ENCODE measurements around the gene AK5.
A peak's percentile ranks its signal among the peaks of the same experiment; 100 is the strongest.

AK5 gene

DNA sequence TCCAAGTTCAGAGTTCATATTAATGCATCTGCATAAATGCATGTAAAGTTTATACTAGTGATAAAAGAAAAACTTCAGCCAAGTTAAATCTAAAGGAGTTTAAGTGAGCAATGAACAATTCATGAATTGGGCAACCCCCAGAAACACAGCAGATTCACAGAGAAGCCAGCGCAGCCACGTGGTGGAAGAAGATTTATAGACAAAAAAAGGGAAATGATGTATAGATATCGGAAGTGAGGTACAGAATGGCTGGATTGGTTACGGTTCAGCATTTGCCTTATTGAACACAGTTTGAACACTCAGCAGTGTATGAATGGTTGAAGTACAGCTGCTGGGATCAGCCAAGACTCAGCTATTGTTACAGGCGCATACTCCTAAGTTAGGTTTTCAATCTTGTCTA lies 5.7 kb downstream of the AK5 start:
- DNase-seq, result no peak

DNA sequence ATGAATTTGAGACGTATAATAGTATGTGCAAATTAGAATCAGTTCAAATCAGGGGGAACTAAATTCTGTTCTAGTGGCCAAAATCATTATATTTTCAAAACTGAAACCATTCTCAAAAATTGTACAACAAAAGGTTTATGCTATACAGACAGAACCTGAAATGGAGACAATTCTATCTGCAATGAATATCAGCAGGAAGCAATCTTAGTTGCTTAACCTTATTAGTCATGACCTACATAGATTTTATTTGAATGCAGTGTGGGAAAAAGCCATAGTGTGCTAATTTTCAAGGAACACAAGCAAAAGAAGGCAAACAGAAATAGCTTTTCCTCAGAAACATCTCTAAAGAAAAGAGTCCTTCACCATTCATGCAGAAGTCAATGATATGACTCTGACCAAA lies 6.5 kb downstream of the AK5 start:
- DNase-seq, result no peak

DNA sequence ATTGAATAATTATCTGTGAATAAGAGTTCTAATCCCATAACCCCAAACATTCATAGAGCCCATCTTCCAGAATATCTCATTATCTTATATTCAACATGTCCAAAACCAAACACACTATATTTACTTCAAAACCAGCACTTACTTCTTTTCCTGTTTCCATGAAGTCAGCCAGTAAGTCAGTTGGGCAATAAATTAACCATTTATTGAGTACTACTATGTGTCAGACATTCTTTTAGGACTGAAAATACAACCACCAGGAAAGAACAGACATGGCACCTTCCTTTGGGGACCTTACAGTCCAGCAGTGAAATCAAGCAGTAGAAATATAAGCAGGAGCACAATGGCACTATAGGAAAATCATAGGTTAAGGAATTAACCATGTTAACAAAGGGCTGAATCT lies 8.8 kb downstream of the AK5 start:
- DNase-seq, result no peak

GRCh38 chr1:77292551-77292950 lies 10.7 kb downstream of the AK5 start:
- DNase-seq, result no peak

- no peak for DNase-seq
These were observed 18.7 kb downstream of the AK5 start for GRCh38 chr1:77300566-77300965.

DNA sequence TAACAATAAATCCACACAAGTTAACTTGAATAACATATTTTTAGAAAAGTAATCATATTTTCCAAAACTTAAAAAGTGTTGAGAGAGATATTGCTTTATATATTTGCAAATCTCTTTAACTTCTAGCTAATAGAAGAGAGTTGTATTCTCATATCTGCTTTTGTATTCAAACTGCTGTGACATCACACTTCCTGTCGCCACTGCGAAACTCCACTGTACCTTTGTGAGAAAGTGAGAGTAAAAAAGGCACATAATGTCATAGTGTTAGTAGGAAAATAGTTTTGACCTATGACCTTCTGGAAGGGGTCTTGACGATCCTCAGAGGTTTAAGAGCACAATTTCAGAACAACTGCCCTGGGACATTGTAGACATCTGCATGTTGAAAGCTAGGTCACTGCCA lies 21.6 kb downstream of the AK5 start:
- DNase-seq, result no peak

GRCh38 chr1:77308889-77309621 lies 27.2 kb downstream of the AK5 start:
- DNase-seq, result no peak

DNA sequence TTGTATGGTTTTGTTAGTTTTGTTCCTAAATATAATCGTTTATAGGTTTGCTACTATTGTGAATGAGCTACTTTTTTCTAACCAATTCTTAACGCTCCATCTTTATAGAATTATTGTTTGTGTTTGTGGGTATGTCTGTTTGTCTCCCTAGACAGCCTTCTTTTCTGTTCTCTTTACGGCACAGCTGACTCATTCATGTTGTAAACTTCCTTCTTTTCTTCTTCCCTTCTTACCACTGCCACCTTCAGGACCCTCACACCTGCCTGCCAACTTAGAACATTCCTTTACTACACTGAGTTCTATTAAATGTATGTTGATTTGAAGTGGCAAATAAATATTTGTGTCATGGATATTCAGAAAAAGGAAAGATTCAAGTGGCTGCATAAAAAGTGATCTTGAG lies 29.1 kb downstream of the AK5 start:
- DNase-seq, result no peak

DNA sequence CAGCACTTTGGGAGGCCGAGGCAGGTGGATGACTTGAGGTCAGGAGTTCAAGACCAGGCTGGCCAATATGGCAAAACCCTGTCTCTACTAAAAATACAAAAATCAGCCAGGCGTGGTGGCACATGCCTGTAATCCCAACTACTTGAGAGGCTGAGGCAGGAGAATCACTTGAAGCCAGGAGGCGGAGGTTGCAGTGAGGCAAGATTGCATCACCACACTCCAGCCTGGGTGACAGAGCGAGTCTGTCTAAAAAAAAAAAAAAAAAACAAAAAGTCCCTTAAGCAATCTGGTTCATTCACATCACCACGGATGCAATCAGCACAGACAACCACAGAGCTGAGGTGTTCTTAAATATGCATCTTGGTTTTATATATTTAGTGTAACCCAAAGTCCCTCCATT lies 30.5 kb downstream of the AK5 start:
- peak; percentile 48 to 49 for DNase-seq

DNA sequence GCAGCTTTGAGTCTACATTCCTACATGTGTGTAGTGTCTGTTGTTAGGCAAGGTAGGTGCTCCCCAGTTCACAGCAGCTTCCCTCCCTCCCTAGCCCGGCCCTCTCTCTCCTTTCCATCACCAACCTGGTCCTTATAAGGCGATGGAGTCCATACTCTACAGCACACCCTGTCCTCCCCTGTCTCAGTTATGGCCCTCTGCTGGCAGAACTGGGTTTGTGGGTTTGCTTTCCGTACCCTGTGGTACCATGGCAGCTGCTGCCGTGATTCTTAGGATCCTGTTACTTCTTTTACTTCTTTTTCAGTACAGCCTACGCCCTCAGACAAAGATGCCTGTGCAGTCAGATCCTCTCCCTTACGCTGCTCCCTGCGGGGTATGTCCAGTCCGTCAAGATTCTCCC lies 31.7 kb downstream of the AK5 start:
- DNase-seq, result peak; percentile 27 to 42

GRCh38 chr1:77316006-77316405 lies 34.2 kb downstream of the AK5 start:
- no peak for DNase-seq

- DNase-seq, result no peak
These were observed 35.1 kb downstream of the AK5 start for GRCh38 chr1:77316966-77317365.

DNA sequence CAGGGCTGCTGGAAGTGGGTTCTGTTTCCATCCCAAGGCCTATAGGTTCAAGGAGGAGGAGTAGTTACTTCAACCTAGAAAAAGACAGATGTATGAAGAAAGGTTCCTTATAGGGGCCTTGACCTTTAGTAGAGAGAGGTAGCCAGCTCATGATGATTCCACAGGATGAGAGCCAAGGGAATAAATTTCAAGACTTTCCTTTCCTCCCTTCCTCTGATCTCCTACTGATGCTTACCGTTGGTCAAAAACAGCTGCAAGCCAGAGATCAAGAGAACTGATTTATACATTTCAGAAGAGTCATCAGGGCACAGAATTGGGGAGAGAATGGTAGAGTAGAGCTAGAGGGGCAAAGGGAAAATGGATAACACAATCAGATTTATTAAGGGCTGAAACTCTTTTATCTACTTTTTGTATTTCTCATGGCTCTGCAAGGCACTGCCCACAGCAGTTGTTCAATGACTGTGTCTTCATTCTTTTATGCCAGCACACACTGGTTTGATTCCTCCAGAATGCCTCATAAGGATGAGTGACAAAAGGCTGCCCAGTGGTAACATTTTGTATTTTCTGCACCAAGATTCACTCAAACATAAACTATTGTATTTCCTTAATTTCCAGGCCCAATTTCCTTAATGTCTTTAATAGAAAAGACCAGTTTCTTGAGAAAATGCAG lies 37.4 kb downstream of the AK5 start:
- no peak for DNase-seq

- no peak for DNase-seq
These were observed 40.5 kb downstream of the AK5 start for GRCh38 chr1:77322061-77322900.

GRCh38 chr1:77333501-77333900 lies 51.7 kb downstream of the AK5 start:
- DNase-seq, result no peak

- no peak for DNase-seq
These were observed 54.9 kb downstream of the AK5 start for GRCh38 chr1:77336729-77337128.

DNA sequence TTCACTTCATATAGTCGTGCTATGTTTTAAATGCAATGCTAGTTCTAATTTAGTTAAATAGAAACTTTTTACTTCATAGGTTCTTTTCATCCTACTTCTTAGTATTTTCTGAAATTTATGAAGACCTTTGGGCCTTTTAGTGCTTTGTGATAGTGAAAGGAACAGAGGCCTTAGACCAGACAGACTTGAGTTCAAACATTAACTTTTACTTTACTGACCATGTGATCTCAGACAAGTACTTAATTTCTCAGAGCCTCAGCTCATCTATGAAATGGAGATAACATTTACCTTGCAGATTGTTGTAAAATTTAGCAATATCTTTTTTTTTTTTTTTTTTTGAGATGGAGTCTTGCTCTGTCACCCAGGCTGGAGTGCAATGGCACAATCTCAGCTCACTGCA lies 57.5 kb downstream of the AK5 start:
- no peak for DNase-seq

- DNase-seq, result no peak
These were observed 59.4 kb downstream of the AK5 start for GRCh38 chr1:77341195-77341594.

- DNase-seq, result no peak
These were observed 60.9 kb downstream of the AK5 start for GRCh38 chr1:77342745-77343144.

GRCh38 chr1:77347646-77348045 lies 65.8 kb downstream of the AK5 start:
- no peak for DNase-seq

DNA sequence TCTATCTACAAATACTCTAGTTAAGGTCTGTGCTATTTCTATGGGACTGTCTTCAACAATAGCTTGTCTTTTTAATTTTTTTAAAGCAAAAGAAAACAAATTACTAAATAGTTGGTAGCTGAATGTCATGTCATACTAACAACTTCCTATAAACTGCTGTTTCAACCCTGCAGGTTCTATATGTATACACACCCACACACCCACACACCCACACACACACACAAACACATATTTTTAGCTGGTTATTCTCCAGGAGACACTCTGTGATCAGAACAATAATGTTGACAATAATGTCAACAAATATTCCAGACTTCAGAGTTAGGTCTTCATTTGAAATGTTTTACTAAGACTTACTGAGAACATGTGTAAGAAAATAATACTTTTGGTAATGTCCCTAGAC lies 66.7 kb downstream of the AK5 start:
- DNase-seq, result peak; percentile 42 to 60

DNA sequence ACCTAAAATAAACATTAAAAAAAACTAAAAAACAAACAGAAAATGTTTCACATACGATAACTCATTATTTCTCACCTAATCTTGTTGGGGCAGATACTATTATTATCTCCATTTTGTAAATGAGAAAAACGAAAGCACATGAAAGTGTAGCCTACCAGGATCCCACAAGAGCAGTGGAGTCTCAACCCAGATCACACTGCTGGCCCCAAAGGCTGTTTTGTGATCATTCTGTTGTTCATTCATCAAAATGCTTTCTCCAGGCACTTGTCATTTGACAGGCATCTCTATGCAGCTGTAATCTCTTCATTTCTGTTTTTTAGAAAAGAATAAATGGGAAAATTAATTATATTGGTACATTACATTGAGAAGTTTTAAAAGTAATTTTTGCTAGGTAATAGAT lies 67.5 kb downstream of the AK5 start:
- DNase-seq, result no peak

DNA sequence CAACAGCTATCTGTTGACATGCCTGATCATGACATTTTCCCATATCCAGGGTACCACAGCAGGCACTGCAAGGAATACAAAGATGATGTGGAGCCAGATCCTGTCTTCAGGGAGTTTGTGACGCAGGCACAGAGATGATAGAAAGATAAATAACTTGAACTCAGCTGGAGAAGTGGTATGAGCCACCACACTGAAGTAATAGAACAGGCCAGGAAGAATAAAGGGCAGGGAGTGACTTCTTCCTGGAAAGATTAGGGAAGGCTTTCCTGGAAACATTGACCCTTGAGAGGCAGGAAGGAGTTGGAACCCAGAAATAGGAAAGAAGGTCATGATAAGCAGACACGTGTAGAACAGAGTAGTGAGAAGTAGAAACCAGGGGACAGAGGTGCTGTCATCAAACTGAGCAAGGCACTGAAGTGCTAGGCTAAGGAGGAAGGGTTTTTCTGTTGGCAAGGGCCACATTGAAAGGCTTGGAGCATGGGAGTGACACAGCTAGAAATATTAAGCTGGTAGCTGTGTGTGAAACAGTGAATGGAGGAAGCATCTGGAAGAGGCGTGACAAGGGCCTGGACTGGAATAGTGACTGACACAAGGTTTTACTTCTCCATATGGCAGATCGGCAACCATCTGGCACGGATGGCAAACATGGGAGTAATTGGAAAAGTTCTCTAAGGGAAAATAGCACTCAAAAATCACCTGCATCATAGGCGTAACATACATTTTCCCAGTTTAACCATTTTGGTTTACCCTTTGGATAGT lies 68.4 kb downstream of the AK5 start:
- peak; percentile 56 to 58 for DNase-seq

All from inflammatory macrophage (primary cell).